ENCODE results near the gene C20orf144. TPM values are rescaled to one million over a fixed set of nuclear protein-coding genes. Genes with fewer than 3 reads are reported as not detected.

The C20orf144 gene
- total RNA-seq, 4 donors from 2014 or later: not detected

- peaks cover 7 to 21% of the 10 kb centered on the region in 2 donors for H3K4me1 ChIP-seq
Measured at GRCh38 chr20:33674294-33675135, 12.4 kb downstream of the C20orf144 start, which contains the start of gene NECAB3. Gene NECAB3, minus strand, starts transcription at chr20:33674428. Its CDS starts 76 bp downstream, at chr20:33674352.

GRCh38 chr20:33675136-33675959, 13.2 kb downstream of the C20orf144 start:
- Histone ChIP-seq H3K36me3 (no peaks in the 10 kb centered on the region), H3K27me3 (no peaks in the 10 kb centered on the region), H3K27ac (peak overlapping the region; percentile 90 to 91), H3K4me1 (peaks cover 7 to 21% of the 10 kb centered on the region in 2 donors), H3K4me3 (peak overlapping the region; percentile 65 to 72), H3K9me3 (no peaks in the 10 kb centered on the region)
- TF ChIP-seq CTCF (IDR thresholded peaks at IDR 0.05): no peak
- peak in 1 of 2 donors; percentile 16 for TF ChIP-seq POLR2A (IDR thresholded peaks at IDR 0.05)
- intact Hi-C loops (cut with DNase I; ENCODE audit: low total_unique reads): no loop called here
- peak; percentile 60 to 63 for DNase-seq

More at GRCh38 chr20:33674294-33675135, 12.4 kb downstream of the C20orf144 start, which contains the start of gene NECAB3:
- Histone ChIP-seq H3K9me3 (no peaks in the 10 kb centered on the region), H3K27ac (peak within 1 kb of the TSS; percentile 90 to 91), H3K36me3 (no peaks in the 10 kb centered on the region), H3K27me3 (no peaks in the 10 kb centered on the region), H3K4me3 (peak within 1 kb of the TSS; percentile 65 to 72)
- intact Hi-C loops (cut with DNase I; ENCODE audit: low total_unique reads): no loop called here
- peak; percentile 48 to 72 for TF ChIP-seq POLR2A (IDR thresholded peaks at IDR 0.05)
- no peak for TF ChIP-seq CTCF (IDR thresholded peaks at IDR 0.05)
- peak; percentile 80 to 91 for DNase-seq

GRCh38 chr20:33676121-33676520, 14.0 kb downstream of the C20orf144 start:
- DNase-seq: peak in 1 of 2 donors; percentile 25
- Histone ChIP-seq H3K27ac (peak overlapping the region; percentile 90 to 91), H3K4me3 (no peak overlapping the region), H3K4me1 (peaks cover 7 to 21% of the 10 kb centered on the region in 2 donors), H3K9me3 (no peaks in the 10 kb centered on the region), H3K36me3 (no peaks in the 10 kb centered on the region), H3K27me3 (no peaks in the 10 kb centered on the region)
- intact Hi-C loops (cut with DNase I; ENCODE audit: low total_unique reads): no loop called here
- TF ChIP-seq CTCF (IDR thresholded peaks at IDR 0.05): no peak
- no peak for TF ChIP-seq POLR2A (IDR thresholded peaks at IDR 0.05)

GRCh38 chr20:33676652-33677645, 14.8 kb downstream of the C20orf144 start:
- Histone ChIP-seq H3K36me3 (no peaks in the 10 kb centered on the region), H3K9me3 (no peaks in the 10 kb centered on the region), H3K27me3 (no peaks in the 10 kb centered on the region), H3K4me3 (no peak overlapping the region), H3K27ac (peak overlapping the region in 1 of 2 donors; percentile 91), H3K4me1 (peaks cover 7 to 21% of the 10 kb centered on the region in 2 donors)
- intact Hi-C loops (cut with DNase I; ENCODE audit: low total_unique reads): no loop called here
- peak in 1 of 2 donors; percentile 22 for DNase-seq
- TF ChIP-seq CTCF (IDR thresholded peaks at IDR 0.05) (no peak), POLR2A (IDR thresholded peaks at IDR 0.05) (no peak)

Data from uterus (tissue), 4 donors.